Measurements from ENCODE around the gene ERVMER34-1. TPM values are rescaled to one million over a fixed set of nuclear protein-coding genes. Genes with fewer than 3 reads are reported as not detected.

Gene ERVMER34-1
- total and polyA plus RNA-seq, 9 donors, result 0.51 to 3.8 (median 2.0) TPM

DNA sequence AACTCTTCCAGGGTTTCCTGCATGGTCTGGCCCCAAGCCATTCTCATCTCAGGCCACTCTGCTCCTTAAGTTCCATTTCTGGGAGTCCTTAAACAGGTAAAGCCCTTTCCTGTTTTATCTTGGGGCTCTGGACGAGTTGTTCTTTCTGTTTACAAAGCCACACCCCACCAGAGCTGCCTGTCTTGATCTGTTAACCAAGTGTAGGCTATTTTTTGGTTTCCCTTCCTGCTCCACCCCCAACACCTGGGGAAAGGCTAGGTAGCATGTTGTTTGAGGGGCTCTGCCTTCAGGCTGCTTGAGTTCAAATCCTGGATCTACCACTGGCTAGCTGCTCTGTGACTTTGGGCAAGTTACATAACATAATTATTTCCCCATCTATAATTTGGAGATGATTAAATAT lies 40.0 kb downstream of the ERVMER34-1 start:
- H3K4me1 ChIP-seq (ENCODE audit: insufficient read depth), result peaks cover 11% of the 10 kb centered on the region
- H3K36me3 ChIP-seq, result no peaks in the 10 kb centered on the region
- DNase-seq, result no peak
- H3K4me3 ChIP-seq, result no peak overlapping the region
- H3K27ac ChIP-seq, result peak overlapping the region in 1 of 2 donors; percentile 91
- intact Hi-C loops (cut with DNase I), result loop anchor here in 2 of 4 donors (5.0 to 10.0 kb wide), 2 partner anchors 54 to 274 kb away; partner anchors contain the start of gene USP46 (in 1 of the 2)
- no peak for TF ChIP-seq EP300 (IDR thresholded peaks at IDR 0.05)
- TF ChIP-seq, protein P1, sequence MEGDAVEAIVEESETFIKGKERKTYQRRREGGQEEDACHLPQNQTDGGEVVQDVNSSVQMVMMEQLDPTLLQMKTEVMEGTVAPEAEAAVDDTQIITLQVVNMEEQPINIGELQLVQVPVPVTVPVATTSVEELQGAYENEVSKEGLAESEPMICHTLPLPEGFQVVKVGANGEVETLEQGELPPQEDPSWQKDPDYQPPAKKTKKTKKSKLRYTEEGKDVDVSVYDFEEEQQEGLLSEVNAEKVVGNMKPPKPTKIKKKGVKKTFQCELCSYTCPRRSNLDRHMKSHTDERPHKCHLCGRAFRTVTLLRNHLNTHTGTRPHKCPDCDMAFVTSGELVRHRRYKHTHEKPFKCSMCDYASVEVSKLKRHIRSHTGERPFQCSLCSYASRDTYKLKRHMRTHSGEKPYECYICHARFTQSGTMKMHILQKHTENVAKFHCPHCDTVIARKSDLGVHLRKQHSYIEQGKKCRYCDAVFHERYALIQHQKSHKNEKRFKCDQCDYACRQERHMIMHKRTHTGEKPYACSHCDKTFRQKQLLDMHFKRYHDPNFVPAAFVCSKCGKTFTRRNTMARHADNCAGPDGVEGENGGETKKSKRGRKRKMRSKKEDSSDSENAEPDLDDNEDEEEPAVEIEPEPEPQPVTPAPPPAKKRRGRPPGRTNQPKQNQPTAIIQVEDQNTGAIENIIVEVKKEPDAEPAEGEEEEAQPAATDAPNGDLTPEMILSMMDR (IDR thresholded peaks at IDR 0.05), result no peak
- no peak for TF ChIP-seq POLR2A (IDR thresholded peaks at IDR 0.05)
- 66 to 72% (median 71%) methylated on average over 1 of the region's 1 CpG for WGBS, 3 donors
- no peaks in the 10 kb centered on the region for H3K27me3 ChIP-seq
- no peaks in the 10 kb centered on the region for H3K9me3 ChIP-seq

DNA sequence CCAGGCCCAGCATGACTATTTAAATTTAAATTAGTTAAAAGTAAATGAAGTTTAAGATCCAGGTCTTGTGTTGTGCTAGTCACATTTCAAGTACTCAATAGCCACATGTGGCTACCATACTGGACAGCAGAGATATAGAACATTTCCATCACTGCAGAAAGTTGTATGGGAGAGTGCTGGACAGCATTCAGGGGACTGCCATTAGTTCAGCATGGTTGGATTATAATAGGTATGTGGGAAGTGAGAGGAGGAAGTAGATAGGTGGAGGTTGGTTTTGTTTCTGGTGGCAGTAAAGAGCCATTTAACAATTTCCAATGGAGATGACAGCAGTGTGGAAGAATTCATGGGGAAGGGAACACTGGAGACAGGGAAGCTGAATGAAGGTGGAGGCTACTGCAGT lies 42.1 kb downstream of the ERVMER34-1 start:
- TF ChIP-seq, protein P1 (IDR thresholded peaks at IDR 0.05), result no peak
- TF ChIP-seq POLR2A (IDR thresholded peaks at IDR 0.05) (no peak), EP300 (IDR thresholded peaks at IDR 0.05) (no peak)
- Histone ChIP-seq H3K36me3 (no peaks in the 10 kb centered on the region), H3K4me3 (no peak overlapping the region), H3K9me3 (no peaks in the 10 kb centered on the region), H3K27ac (no peak overlapping the region), H3K4me1 (ENCODE audit: insufficient read depth) (peaks cover 3% of the 10 kb centered on the region), H3K27me3 (no peaks in the 10 kb centered on the region)
- intact Hi-C loops (cut with DNase I), result loop anchor here in 1 of 4 donors (10.0 kb wide), 1 partner anchor 164 kb away; no protein-coding TSS in a partner anchor
- no peak for DNase-seq

DNA sequence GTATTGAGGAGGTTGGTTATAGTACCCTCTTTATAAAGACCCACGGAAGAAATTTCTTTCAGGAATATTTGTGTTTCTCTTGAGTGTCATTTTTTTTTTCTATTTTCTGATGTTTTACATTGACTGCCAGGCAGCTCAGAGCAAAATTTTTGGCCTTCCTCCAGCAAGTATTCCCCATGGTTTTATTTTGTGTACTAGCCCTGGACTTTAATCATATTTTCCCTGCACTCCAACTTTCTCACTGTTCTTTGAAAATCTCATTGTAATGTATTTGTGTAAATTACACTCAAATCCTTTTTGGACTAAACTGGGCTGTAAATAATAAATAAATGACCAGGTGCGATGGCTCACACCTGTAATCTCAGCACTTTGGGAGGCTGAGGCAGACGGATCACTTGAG lies 46.6 kb downstream of the ERVMER34-1 start:
- WGBS, 3 donors, result 36 to 52% (median 39%) methylated on average over 3 of the region's 3 CpGs
- Histone ChIP-seq H3K27me3 (no peaks in the 10 kb centered on the region), H3K4me1 (ENCODE audit: insufficient read depth) (no peaks in the 10 kb centered on the region), H3K4me3 (no peak overlapping the region), H3K27ac (no peak overlapping the region), H3K36me3 (no peaks in the 10 kb centered on the region), H3K9me3 (no peaks in the 10 kb centered on the region)
- no peak for TF ChIP-seq POLR2A (IDR thresholded peaks at IDR 0.05)
- TF ChIP-seq, protein P1 (IDR thresholded peaks at IDR 0.05), result no peak
- no peak for TF ChIP-seq EP300 (IDR thresholded peaks at IDR 0.05)
- no peak for DNase-seq
- intact Hi-C loops (cut with DNase I), result loop anchor here in 1 of 4 donors (10.0 kb wide), 1 partner anchor 160 kb away; no protein-coding TSS in a partner anchor

DNA sequence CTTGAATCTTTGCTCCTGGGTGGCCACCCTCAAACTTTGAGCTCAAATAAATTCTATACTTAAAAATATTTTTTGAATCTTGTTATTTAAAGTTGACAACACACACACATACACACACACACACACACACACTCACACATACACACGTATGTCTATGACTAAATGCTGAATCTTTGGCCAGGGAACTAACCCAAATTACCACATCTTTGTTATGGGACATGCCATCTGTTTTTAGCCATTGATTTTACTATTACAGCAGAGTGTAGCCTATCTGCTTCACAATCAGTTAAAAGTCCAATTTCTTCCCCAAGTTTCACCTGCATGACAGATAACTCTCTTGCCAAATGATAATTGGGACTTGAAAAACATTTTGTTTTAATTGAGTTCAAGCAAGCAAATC lies 47.1 kb downstream of the ERVMER34-1 start:
- intact Hi-C loops (cut with DNase I), result loop anchor here in 1 of 4 donors (10.0 kb wide), 1 partner anchor 159 kb away; no protein-coding TSS in a partner anchor
- H3K9me3 ChIP-seq, result no peaks in the 10 kb centered on the region

More for the DNA sequence above, 47.1 kb downstream of the ERVMER34-1 start:
- Histone ChIP-seq H3K27ac (no peak overlapping the region), H3K27me3 (no peaks in the 10 kb centered on the region), H3K36me3 (no peaks in the 10 kb centered on the region), H3K4me1 (ENCODE audit: insufficient read depth) (no peaks in the 10 kb centered on the region), H3K4me3 (no peak overlapping the region)
- 11 to 22% (median 21%) methylated on average over 1 of the region's 1 CpG for WGBS, 3 donors
- DNase-seq, result no peak
- TF ChIP-seq, protein P1 (IDR thresholded peaks at IDR 0.05), result no peak
- TF ChIP-seq POLR2A (IDR thresholded peaks at IDR 0.05) (no peak), EP300 (IDR thresholded peaks at IDR 0.05) (no peak)

All from ovary (tissue), 9 donors.